Coronary artery (tissue), 2 donors: ENCODE data around the gene SPEN.
"Not testable (repeated sequence)": the region's sequence is repeated elsewhere in the genome, so short reads cannot be mapped to it uniquely, and the experiment has no call there.

Experiments used
- DNase-seq: peaks from one replicate; pipeline ENCODE4 v3.0.0-alpha.2; 2017; ENCODE audit warnings: low spot score
- H3K27ac ChIP-seq, 2 donors: fragments of 200-600 bp; sonication (generic); one replicate each; pipeline ENCODE4 v1.5.1; 2016 to 2019
- H3K4me3 ChIP-seq: fragments of 200-600 bp; sonication (generic); 2 replicates; pipeline ENCODE4 v1.5.1; 2016; ENCODE audit warnings: mild to moderate bottlenecking, moderate library complexity
- TF ChIP-seq, protein P1 (sequence below): fragments of 200-600 bp; sonication (generic); IDR thresholded peaks from one replicate; pipeline ENCODE4 v1.5.1; 2019; ENCODE audit warnings: antibody characterized with exemption

Gene SPEN

DNA sequence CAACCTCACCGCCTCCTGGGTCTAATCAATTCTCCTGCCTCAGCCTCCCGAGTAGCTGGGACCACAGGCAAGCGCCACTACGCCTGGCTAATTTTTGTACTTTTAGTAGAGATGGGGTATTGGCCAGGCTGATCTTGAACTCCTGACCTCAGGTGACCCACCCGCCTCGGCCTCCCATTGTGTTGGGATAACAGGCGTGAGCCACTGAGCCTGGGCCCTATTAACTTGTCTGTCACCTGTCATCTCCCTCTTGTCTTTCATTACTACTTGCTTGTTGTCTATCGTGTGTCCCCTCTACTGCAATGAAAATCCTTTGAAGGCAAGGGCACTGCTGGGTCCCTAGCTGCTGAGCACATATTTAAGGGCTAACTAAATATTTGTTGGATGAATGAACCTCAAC, 43.4 kb upstream of the SPEN start:
- DNase-seq = no peak
- TF ChIP-seq, protein P1, sequence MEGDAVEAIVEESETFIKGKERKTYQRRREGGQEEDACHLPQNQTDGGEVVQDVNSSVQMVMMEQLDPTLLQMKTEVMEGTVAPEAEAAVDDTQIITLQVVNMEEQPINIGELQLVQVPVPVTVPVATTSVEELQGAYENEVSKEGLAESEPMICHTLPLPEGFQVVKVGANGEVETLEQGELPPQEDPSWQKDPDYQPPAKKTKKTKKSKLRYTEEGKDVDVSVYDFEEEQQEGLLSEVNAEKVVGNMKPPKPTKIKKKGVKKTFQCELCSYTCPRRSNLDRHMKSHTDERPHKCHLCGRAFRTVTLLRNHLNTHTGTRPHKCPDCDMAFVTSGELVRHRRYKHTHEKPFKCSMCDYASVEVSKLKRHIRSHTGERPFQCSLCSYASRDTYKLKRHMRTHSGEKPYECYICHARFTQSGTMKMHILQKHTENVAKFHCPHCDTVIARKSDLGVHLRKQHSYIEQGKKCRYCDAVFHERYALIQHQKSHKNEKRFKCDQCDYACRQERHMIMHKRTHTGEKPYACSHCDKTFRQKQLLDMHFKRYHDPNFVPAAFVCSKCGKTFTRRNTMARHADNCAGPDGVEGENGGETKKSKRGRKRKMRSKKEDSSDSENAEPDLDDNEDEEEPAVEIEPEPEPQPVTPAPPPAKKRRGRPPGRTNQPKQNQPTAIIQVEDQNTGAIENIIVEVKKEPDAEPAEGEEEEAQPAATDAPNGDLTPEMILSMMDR = no peak
- H3K27ac ChIP-seq = no peak overlapping the region
- H3K4me3 ChIP-seq = no peak overlapping the region

- DNase-seq = no peak
- TF ChIP-seq, protein P1 = no peak
- H3K4me3 ChIP-seq = no peak overlapping the region
Observed at GRCh38 chr1:15807121-15807520, 40.4 kb upstream of the SPEN start.

GRCh38 chr1:15807549-15807948, 40.0 kb upstream of the SPEN start, which contains the start of gene UQCRHL:
TSS of gene UQCRHL (minus strand) at chr1:15807649. CDS start at chr1:15807649, 0 bp downstream.
- H3K27ac ChIP-seq, H3K4me3 ChIP-seq, DNase-seq: not testable (repeated sequence)

More at GRCh38 chr1:15807121-15807520, 40.4 kb upstream of the SPEN start:
- H3K27ac ChIP-seq = no peak overlapping the region

GRCh38 chr1:15808955-15809354, 38.6 kb upstream of the SPEN start:
- TF ChIP-seq, protein P1 = no peak
- DNase-seq = no peak
- H3K27ac ChIP-seq = peak overlapping the region; percentile 68 to 91
- H3K4me3 ChIP-seq = no peak overlapping the region

GRCh38 chr1:15810073-15810472, 37.4 kb upstream of the SPEN start:
- no peak overlapping the region for H3K4me3 ChIP-seq
- no peak for DNase-seq
- peak overlapping the region; percentile 68 to 91 for H3K27ac ChIP-seq
- TF ChIP-seq, protein P1 = no peak

GRCh38 chr1:15816674-15817073, 30.8 kb upstream of the SPEN start:
- Histone ChIP-seq H3K27ac (peak overlapping the region; percentile 42 to 45), H3K4me3 (no peak overlapping the region)
- TF ChIP-seq, protein P1 = no peak
- no peak for DNase-seq

DNA sequence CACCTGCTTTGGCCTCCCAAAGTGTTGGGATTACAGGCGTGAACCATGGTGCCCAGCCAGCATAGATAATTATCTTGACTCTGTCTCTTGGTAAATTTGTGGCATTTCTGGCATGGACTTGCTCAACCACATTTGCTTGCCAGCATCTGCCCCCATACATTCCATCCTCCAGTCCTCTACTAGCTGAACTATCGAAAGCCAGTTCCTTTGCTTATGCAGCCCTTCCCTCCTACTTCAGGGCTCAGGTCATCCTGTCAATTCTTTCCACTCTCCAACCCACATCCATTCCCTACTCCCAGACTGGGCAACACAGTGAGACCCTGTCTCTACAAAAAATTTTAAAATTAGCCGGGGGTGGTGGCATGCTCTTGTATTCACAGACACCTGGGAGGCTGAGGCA, 27.0 kb upstream of the SPEN start:
- Histone ChIP-seq H3K27ac (no peak overlapping the region), H3K4me3 (no peak overlapping the region)
- DNase-seq = no peak
- TF ChIP-seq, protein P1 = no peak

- no peak for DNase-seq
- H3K4me3 ChIP-seq = no peak overlapping the region
- peak overlapping the region; percentile 46 to 60 for H3K27ac ChIP-seq
- TF ChIP-seq, protein P1 = no peak
Observed at GRCh38 chr1:15825800-15826199, 21.7 kb upstream of the SPEN start.
